ENCODE results near the gene TFDP2.

Gene TFDP2

DNA sequence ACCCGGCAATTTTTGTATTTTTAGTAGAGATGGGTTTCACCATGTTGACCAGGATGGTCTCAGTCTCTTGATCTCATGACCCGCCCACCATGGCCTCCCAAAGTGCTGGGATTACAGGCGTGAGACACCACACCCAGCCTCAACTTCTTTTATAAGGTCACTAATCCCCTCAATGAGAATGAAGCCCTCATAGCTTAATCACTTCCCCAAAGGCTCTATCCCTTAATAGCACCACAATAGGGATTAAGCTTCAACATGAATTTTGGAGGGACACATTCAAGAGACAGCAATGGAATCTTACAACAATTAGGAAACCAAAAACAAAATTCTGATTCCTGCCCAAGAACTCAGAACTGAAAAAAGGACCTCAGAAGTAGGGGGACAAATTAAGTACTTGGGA, 146.1 kb downstream of the TFDP2 start:
- TF ChIP-seq, protein P1, sequence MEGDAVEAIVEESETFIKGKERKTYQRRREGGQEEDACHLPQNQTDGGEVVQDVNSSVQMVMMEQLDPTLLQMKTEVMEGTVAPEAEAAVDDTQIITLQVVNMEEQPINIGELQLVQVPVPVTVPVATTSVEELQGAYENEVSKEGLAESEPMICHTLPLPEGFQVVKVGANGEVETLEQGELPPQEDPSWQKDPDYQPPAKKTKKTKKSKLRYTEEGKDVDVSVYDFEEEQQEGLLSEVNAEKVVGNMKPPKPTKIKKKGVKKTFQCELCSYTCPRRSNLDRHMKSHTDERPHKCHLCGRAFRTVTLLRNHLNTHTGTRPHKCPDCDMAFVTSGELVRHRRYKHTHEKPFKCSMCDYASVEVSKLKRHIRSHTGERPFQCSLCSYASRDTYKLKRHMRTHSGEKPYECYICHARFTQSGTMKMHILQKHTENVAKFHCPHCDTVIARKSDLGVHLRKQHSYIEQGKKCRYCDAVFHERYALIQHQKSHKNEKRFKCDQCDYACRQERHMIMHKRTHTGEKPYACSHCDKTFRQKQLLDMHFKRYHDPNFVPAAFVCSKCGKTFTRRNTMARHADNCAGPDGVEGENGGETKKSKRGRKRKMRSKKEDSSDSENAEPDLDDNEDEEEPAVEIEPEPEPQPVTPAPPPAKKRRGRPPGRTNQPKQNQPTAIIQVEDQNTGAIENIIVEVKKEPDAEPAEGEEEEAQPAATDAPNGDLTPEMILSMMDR (IDR thresholded peaks at IDR 0.05; ENCODE audit: borderline replicate concordance, control extremely low read depth, extremely low read depth, insufficient read depth, missing control alignments): no peak
- in situ Hi-C loops (cut with MboI; ENCODE audit: low sequenced_read_pairs, unreplicated experiment): no loop called here
- DNase-seq (ENCODE audit: low spot score): no peak

DNA sequence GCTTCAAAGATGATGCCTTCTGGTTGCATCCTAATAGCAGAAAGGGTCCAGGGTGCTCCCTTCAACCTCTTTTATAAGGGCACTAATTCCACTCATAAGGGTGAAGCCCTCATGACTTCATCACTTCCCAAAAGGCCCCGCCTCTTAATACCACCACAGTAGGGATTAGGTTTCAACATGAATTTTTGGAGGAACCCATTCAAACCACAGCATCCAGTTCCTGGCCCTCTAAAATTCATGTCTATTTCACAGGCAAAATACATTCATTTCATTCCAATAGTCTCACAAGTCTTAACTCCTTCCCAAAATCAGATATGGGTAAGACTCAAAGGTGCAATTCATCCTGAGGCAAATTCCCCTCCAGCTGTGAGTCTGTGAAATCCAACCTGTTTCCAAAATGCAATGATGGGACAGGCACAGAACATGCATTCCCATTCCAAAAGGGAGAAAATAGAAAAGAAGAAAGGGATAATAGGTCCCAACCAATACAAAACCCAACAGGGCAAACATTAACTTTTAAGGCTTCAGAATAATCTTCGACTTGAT, 148.9 kb downstream of the TFDP2 start:
- DNase-seq (ENCODE audit: low spot score): no peak
- in situ Hi-C loops (cut with MboI; ENCODE audit: low sequenced_read_pairs, unreplicated experiment): no loop called here
- TF ChIP-seq, protein P1 (IDR thresholded peaks at IDR 0.05; ENCODE audit: borderline replicate concordance, control extremely low read depth, extremely low read depth, insufficient read depth, missing control alignments): no peak

DNA sequence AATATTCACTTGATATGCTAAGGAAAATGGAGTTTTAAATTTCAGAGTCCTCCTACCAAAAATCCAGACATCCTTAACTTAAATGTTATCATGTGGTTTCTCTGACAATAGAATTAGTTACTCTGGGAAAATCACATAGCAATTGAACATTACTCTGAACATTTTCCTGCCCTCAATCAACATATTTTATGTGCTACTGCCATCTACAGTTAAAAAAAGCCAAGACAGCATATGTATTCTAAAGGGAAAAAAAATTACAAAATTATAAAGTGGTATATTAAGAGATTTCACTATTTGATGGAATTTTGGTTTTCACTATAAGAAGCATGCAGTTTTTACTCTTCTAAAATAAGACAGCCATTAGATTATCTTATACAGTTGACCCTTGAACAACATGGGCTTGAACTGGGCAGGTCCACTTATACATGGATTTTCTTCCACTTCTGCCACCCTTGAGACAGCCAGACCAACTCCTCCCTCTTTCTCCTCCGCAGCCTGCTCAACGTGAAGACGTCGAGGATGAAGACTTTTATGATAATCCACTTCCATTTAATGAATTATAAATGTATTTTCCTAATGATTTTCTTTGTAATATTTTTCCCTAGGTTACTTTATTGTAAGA, 150.6 kb downstream of the TFDP2 start:
- TF ChIP-seq, protein P1 (IDR thresholded peaks at IDR 0.05; ENCODE audit: borderline replicate concordance, control extremely low read depth, extremely low read depth, insufficient read depth, missing control alignments): no peak
- no peak for DNase-seq (ENCODE audit: low spot score)
- in situ Hi-C loops (cut with MboI; ENCODE audit: low sequenced_read_pairs, unreplicated experiment): no loop called here

- DNase-seq (ENCODE audit: low spot score): no peak
- in situ Hi-C loops (cut with MboI; ENCODE audit: low sequenced_read_pairs, unreplicated experiment): no loop called here
- TF ChIP-seq, protein P1 (IDR thresholded peaks at IDR 0.05; ENCODE audit: borderline replicate concordance, control extremely low read depth, extremely low read depth, insufficient read depth, missing control alignments): no peak
Measured at GRCh38 chr3:141996437-141996836, 152.9 kb downstream of the TFDP2 start.

DNA sequence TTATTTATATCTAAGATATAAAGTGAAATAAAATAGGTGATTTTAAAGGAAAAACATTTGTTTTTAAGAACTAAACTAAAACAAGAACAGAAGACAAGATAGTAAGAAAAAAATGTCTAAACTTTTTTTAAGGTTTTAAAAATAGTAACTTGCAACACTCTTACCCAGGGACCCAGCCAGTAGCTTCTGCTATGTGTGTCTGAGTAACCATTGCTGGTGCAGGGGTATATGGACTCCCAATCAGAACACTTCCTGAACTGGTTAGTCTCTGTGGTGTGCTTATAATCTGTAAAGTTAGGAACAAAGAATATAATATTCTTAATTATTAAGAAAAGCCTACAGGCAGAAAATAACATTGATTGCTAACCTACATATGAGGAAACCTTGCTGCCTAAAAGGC, 154.5 kb downstream of the TFDP2 start:
- TF ChIP-seq, protein P1 (IDR thresholded peaks at IDR 0.05; ENCODE audit: borderline replicate concordance, control extremely low read depth, extremely low read depth, insufficient read depth, missing control alignments): no peak
- in situ Hi-C loops (cut with MboI; ENCODE audit: low sequenced_read_pairs, unreplicated experiment): no loop called here
- no peak for DNase-seq (ENCODE audit: low spot score)

DNA sequence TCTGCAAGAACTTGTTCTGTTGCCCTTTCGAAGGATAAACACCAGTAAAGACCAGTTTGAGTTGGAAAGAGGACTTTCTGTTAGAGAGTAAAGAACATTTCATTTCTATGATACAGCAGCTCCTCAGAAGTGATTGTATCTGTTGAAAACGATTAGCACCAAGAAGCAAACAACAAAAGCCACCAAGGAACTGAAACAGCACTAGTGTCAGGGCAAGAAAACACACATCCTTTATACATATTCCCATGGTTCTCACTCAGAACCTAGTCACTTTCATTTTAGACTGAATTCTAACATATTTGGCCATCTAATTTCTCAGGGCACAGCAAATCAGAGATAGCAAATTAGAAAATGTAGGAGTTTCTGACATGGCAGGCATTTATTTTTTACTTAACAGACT, 156.8 kb downstream of the TFDP2 start:
- DNase-seq (ENCODE audit: low spot score): peak; percentile 32
- TF ChIP-seq, protein P1 (IDR thresholded peaks at IDR 0.05; ENCODE audit: borderline replicate concordance, control extremely low read depth, extremely low read depth, insufficient read depth, missing control alignments): no peak
- in situ Hi-C loops (cut with MboI; ENCODE audit: low sequenced_read_pairs, unreplicated experiment): no loop called here

All from GM13976 (cell line).